SHP77 treated with DMSO at 0.1 percent for 48 hours (cell line): ENCODE results near the gene LCE6A.

ENCODE experiments used
- DNase-seq: peaks from one replicate; lab custom pipeline; 2025; lab: John Stamatoyannopoulos, UW

LCE6A gene

GRCh38 chr1:152842556-152842955 is at the start of gene LCE6A:
LCE6A (plus strand) TSS chr1:152842856; CDS start chr1:152843521, 665 bp downstream.
- DNase-seq: no peak

- no peak for DNase-seq
Observed at GRCh38 chr1:152795686-152796085, 47.0 kb upstream of the LCE6A start.

- no peak for DNase-seq
Observed at GRCh38 chr1:152796421-152796820, 46.2 kb upstream of the LCE6A start, which contains the start of gene LCE1D. LCE1D (plus strand) TSS chr1:152796721; CDS start chr1:152797795, 1,074 bp downstream.

- DNase-seq: no peak
Observed at GRCh38 chr1:152801333-152801732, 41.3 kb upstream of the LCE6A start.

- DNase-seq: no peak
Observed at GRCh38 chr1:152806576-152806975, 36.1 kb upstream of the LCE6A start, which contains the start of gene LCE1C. LCE1C (minus strand) TSS chr1:152806651; CDS start chr1:152805478, 1,173 bp downstream.

GRCh38 chr1:152811050-152811449 is 31.6 kb upstream of the LCE6A start:
- DNase-seq: no peak

- no peak for DNase-seq
Observed at GRCh38 chr1:152811671-152812070, 31.0 kb upstream of the LCE6A start, which contains the start of gene LCE1B. LCE1B (plus strand) TSS chr1:152811971; CDS start chr1:152812447, 476 bp downstream.

GRCh38 chr1:152817309-152817708 is 25.3 kb upstream of the LCE6A start:
- no peak for DNase-seq

- no peak for DNase-seq
Observed at GRCh38 chr1:152823294-152823693, 19.4 kb upstream of the LCE6A start.

- no peak for DNase-seq
Observed at GRCh38 chr1:152824964-152825363, 17.7 kb upstream of the LCE6A start.

GRCh38 chr1:152827173-152827572 is 15.5 kb upstream of the LCE6A start, which contains the start of gene LCE1A:
LCE1A (plus strand) TSS chr1:152827473; CDS start chr1:152827473, 0 bp downstream.
- DNase-seq: no peak

- no peak for DNase-seq
Observed at GRCh38 chr1:152836870-152837269, 5.8 kb upstream of the LCE6A start.

GRCh38 chr1:152855661-152856060 is 13.0 kb downstream of the LCE6A start:
- no peak for DNase-seq

- no peak for DNase-seq
Observed at GRCh38 chr1:152858062-152858461, 15.4 kb downstream of the LCE6A start.

GRCh38 chr1:152859696-152860095 is 17.0 kb downstream of the LCE6A start, which contains the start of gene LCE7A:
LCE7A (plus strand) TSS chr1:152859996; CDS start chr1:152860698, 702 bp downstream.
- no peak for DNase-seq

GRCh38 chr1:152860129-152860528 is 17.5 kb downstream of the LCE6A start:
- DNase-seq: no peak

GRCh38 chr1:152861374-152861773 is 18.7 kb downstream of the LCE6A start:
- DNase-seq: no peak

GRCh38 chr1:152864443-152864842 is 21.8 kb downstream of the LCE6A start:
- no peak for DNase-seq

GRCh38 chr1:152866321-152866720 is 23.7 kb downstream of the LCE6A start:
- DNase-seq: no peak

GRCh38 chr1:152869808-152870419 is 27.3 kb downstream of the LCE6A start:
- DNase-seq: peak; percentile 51

GRCh38 chr1:152870831-152871730 is 28.4 kb downstream of the LCE6A start:
- DNase-seq: peak; percentile 55

- no peak for DNase-seq
Observed at GRCh38 chr1:152871731-152872126, 29.1 kb downstream of the LCE6A start.

- DNase-seq: no peak
Observed at GRCh38 chr1:152873495-152873894, 30.8 kb downstream of the LCE6A start.
